ENCODE measurements around the gene TCF12.

The TCF12 gene

GRCh38 chr15:57056357-57056756 lies 137.9 kb downstream of the TCF12 start:
- in situ Hi-C loops (cut with MboI; ENCODE audit: low sequenced_read_pairs, unreplicated experiment): no loop called here
- TF ChIP-seq, protein P1, sequence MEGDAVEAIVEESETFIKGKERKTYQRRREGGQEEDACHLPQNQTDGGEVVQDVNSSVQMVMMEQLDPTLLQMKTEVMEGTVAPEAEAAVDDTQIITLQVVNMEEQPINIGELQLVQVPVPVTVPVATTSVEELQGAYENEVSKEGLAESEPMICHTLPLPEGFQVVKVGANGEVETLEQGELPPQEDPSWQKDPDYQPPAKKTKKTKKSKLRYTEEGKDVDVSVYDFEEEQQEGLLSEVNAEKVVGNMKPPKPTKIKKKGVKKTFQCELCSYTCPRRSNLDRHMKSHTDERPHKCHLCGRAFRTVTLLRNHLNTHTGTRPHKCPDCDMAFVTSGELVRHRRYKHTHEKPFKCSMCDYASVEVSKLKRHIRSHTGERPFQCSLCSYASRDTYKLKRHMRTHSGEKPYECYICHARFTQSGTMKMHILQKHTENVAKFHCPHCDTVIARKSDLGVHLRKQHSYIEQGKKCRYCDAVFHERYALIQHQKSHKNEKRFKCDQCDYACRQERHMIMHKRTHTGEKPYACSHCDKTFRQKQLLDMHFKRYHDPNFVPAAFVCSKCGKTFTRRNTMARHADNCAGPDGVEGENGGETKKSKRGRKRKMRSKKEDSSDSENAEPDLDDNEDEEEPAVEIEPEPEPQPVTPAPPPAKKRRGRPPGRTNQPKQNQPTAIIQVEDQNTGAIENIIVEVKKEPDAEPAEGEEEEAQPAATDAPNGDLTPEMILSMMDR (IDR thresholded peaks at IDR 0.05; ENCODE audit: borderline replicate concordance, control extremely low read depth, extremely low read depth, insufficient read depth, missing control alignments): no peak
- no peak for DNase-seq (ENCODE audit: low spot score)

- in situ Hi-C loops (cut with MboI; ENCODE audit: low sequenced_read_pairs, unreplicated experiment): no loop called here
- DNase-seq (ENCODE audit: low spot score): no peak
- TF ChIP-seq, protein P1 (IDR thresholded peaks at IDR 0.05; ENCODE audit: borderline replicate concordance, control extremely low read depth, extremely low read depth, insufficient read depth, missing control alignments): no peak
Observed at GRCh38 chr15:57057134-57057930, 138.9 kb downstream of the TCF12 start.

GRCh38 chr15:57059026-57059660 lies 140.7 kb downstream of the TCF12 start:
- in situ Hi-C loops (cut with MboI; ENCODE audit: low sequenced_read_pairs, unreplicated experiment): no loop called here
- TF ChIP-seq, protein P1 (IDR thresholded peaks at IDR 0.05; ENCODE audit: borderline replicate concordance, control extremely low read depth, extremely low read depth, insufficient read depth, missing control alignments): no peak
- DNase-seq (ENCODE audit: low spot score): no peak

GRCh38 chr15:57060799-57061198 lies 142.4 kb downstream of the TCF12 start:
- TF ChIP-seq, protein P1 (IDR thresholded peaks at IDR 0.05; ENCODE audit: borderline replicate concordance, control extremely low read depth, extremely low read depth, insufficient read depth, missing control alignments): no peak
- DNase-seq (ENCODE audit: low spot score): no peak
- in situ Hi-C loops (cut with MboI; ENCODE audit: low sequenced_read_pairs, unreplicated experiment): no loop called here

- in situ Hi-C loops (cut with MboI; ENCODE audit: low sequenced_read_pairs, unreplicated experiment): no loop called here
- TF ChIP-seq, protein P1 (IDR thresholded peaks at IDR 0.05; ENCODE audit: borderline replicate concordance, control extremely low read depth, extremely low read depth, insufficient read depth, missing control alignments): no peak
- no peak for DNase-seq (ENCODE audit: low spot score)
Observed at GRCh38 chr15:57061281-57061680, 142.8 kb downstream of the TCF12 start.

GRCh38 chr15:57061696-57062095 lies 143.3 kb downstream of the TCF12 start:
- TF ChIP-seq, protein P1 (IDR thresholded peaks at IDR 0.05; ENCODE audit: borderline replicate concordance, control extremely low read depth, extremely low read depth, insufficient read depth, missing control alignments): no peak
- in situ Hi-C loops (cut with MboI; ENCODE audit: low sequenced_read_pairs, unreplicated experiment): no loop called here
- no peak for DNase-seq (ENCODE audit: low spot score)
